H9 (cell line): ENCODE data around the gene ADAMTS6. TPM values are rescaled to one million over a fixed set of nuclear protein-coding genes. Genes with fewer than 3 reads are reported as not detected.

Experiments used
- DNase-seq: peaks from one replicate; pipeline ENCODE4 v3.0.0-alpha.2; 2017
- H2AFZ ChIP-seq: one replicate; pipeline ENCODE4 v1.6.1; 2013; ENCODE audit warnings: mild to moderate bottlenecking, low read length, control low read depth, moderate library complexity
- H2AK5ac ChIP-seq: 2 replicates; pipeline ENCODE4 v1.6.1; 2013; ENCODE audit warnings: low read length, control low read depth, mixed read lengths; ENCODE audit not compliant: insufficient read length
- H2BK120ac ChIP-seq: one replicate; pipeline ENCODE4 v1.6.1; 2013; ENCODE audit warnings: low read depth, mild to moderate bottlenecking, low read length, control low read depth, inconsistent platforms; ENCODE audit not compliant: poor library complexity, severe bottlenecking
- H2BK12ac ChIP-seq: 2 replicates; pipeline ENCODE4 v1.6.1; 2013; ENCODE audit warnings: low read length, control low read depth, mixed read lengths, low read depth; ENCODE audit not compliant: insufficient read length
- H2BK15ac ChIP-seq: 2 replicates; pipeline ENCODE4 v1.6.1; 2013; ENCODE audit warnings: low read depth, low read length, control low read depth
- H2BK20ac ChIP-seq: one replicate; pipeline ENCODE4 v1.6.1; 2013; ENCODE audit warnings: low read depth, mild to moderate bottlenecking, low read length, control low read depth, inconsistent platforms; ENCODE audit not compliant: poor library complexity, severe bottlenecking
- H2BK5ac ChIP-seq: 2 replicates; pipeline ENCODE4 v1.6.1; 2013; ENCODE audit warnings: low read length, control low read depth, mixed read lengths; ENCODE audit not compliant: insufficient read length
- H3K14ac ChIP-seq: 2 replicates; pipeline ENCODE4 v1.6.1; 2013; ENCODE audit warnings: low read length, control low read depth; ENCODE audit not compliant: insufficient read depth
- H3K18ac ChIP-seq: 2 replicates; pipeline ENCODE4 v1.6.1; 2013; ENCODE audit warnings: low read depth, mild to moderate bottlenecking, mixed read lengths, low read length, control low read depth; ENCODE audit not compliant: insufficient read length
- H3K23ac ChIP-seq: 2 replicates; pipeline ENCODE4 v1.6.1; 2013; ENCODE audit warnings: low read length, control low read depth, mixed read lengths, low read depth; ENCODE audit not compliant: insufficient read length
- H3K23me2 ChIP-seq: 2 replicates; pipeline ENCODE4 v1.6.1; 2013; ENCODE audit warnings: low read depth, mild to moderate bottlenecking, mixed read lengths, low read length, control low read depth; ENCODE audit not compliant: insufficient read length, poor library complexity, severe bottlenecking
- H3K27ac ChIP-seq: 2 replicates; pipeline ENCODE4 v1.5.1; 2013; ENCODE audit warnings: low read length, control low read depth, mixed read lengths, low read depth; ENCODE audit not compliant: insufficient read length
- H3K27me3 ChIP-seq: 2 replicates; pipeline ENCODE4 v1.6.1; 2013; ENCODE audit warnings: low read length, control low read depth, inconsistent platforms; ENCODE audit not compliant: insufficient read depth
- H3K4ac ChIP-seq: 2 replicates; pipeline ENCODE4 v1.6.1; 2013; ENCODE audit warnings: low read depth, mild to moderate bottlenecking, control low read depth, inconsistent platforms, low read length, moderate library complexity
- H3K4me1 ChIP-seq: 2 replicates; pipeline ENCODE4 v1.6.1; 2013; ENCODE audit warnings: low read length, control low read depth, inconsistent platforms; ENCODE audit not compliant: insufficient read depth
- H3K4me2 ChIP-seq: 2 replicates; pipeline ENCODE4 v1.6.1; 2013; ENCODE audit warnings: low read length, control low read depth, mixed read lengths; ENCODE audit not compliant: insufficient read length, insufficient read depth
- H3K56ac ChIP-seq: 2 replicates; pipeline ENCODE4 v1.6.1; 2013; ENCODE audit warnings: low read depth, mild to moderate bottlenecking, mixed read lengths, low read length, control low read depth; ENCODE audit not compliant: insufficient read length
- H3K79me1 ChIP-seq: 2 replicates; pipeline ENCODE4 v1.6.1; 2013; ENCODE audit warnings: low read depth, mild to moderate bottlenecking, moderate library complexity, low read length, control low read depth, inconsistent platforms; ENCODE audit not compliant: insufficient read depth, poor library complexity, severe bottlenecking
- H3K79me2 ChIP-seq: 2 replicates; pipeline ENCODE4 v1.6.1; 2013; ENCODE audit warnings: low read length, control low read depth, inconsistent platforms; ENCODE audit not compliant: insufficient read depth
- H3K9ac ChIP-seq: 2 replicates; pipeline ENCODE4 v1.6.1; 2013; ENCODE audit warnings: low read length, control low read depth, mixed read lengths; ENCODE audit not compliant: insufficient read length; ENCODE audit errors: extremely low read depth
- H3K9me3 ChIP-seq: one replicate; pipeline ENCODE4 v1.6.1; 2013; ENCODE audit warnings: low read depth, low read length, inconsistent platforms; ENCODE audit not compliant: control insufficient read depth
- H3T11ph ChIP-seq: one replicate; pipeline ENCODE4 v1.6.1; 2013; ENCODE audit warnings: mild to moderate bottlenecking, low read length, control low read depth, inconsistent platforms
- H4K20me1 ChIP-seq: one replicate; pipeline ENCODE4 v1.6.1; 2013; ENCODE audit not compliant: control insufficient read depth, insufficient read length, insufficient read depth
- H4K5ac ChIP-seq: 2 replicates; pipeline ENCODE4 v1.6.1; 2013; ENCODE audit warnings: low read depth, mild to moderate bottlenecking, mixed read lengths, low read length, control low read depth; ENCODE audit not compliant: insufficient read length
- H4K8ac ChIP-seq: replicated peaks from 2 replicates; pipeline ENCODE4 v1.6.1; 2013; ENCODE audit warnings: low read length, control low read depth, mixed read lengths, low read depth; ENCODE audit not compliant: insufficient read length
- H4K91ac ChIP-seq: 2 replicates; pipeline ENCODE4 v1.6.1; 2013; ENCODE audit warnings: low read depth, mild to moderate bottlenecking, moderate library complexity, mixed read lengths, low read length, control low read depth; ENCODE audit not compliant: insufficient read length
- H3K27ac Mint-ChIP-seq, 3 experiments: 2 replicates in 2 of 3; 3 replicates in 1 of 3; pipeline ENCODE4 v1.8.0; 2020 to 2021; ENCODE audit warnings: mixed read lengths in 3 of 3, mild to moderate bottlenecking in 1 of 3, moderate library complexity in 1 of 3
- H3K27me3 Mint-ChIP-seq: 2 replicates; pipeline ENCODE4 v1.8.0; 2021; ENCODE audit warnings: low read depth, mild to moderate bottlenecking, moderate library complexity, mixed read lengths
- H3K36me3 Mint-ChIP-seq, 3 experiments: 2 replicates in 2 of 3; 3 replicates in 1 of 3; pipeline ENCODE4 v1.8.0; 2020 to 2021; ENCODE audit warnings: low read depth in 3 of 3, mixed read lengths in 3 of 3; ENCODE audit not compliant: insufficient read depth in 1 of 3
- H3K4me1 Mint-ChIP-seq, 2 experiments: 2 replicates each; pipeline ENCODE4 v1.8.0; 2020; ENCODE audit warnings: mixed read lengths in 2 of 2
- H3K4me3 Mint-ChIP-seq, 2 experiments: 2 replicates in 1 of 2; 3 replicates in 1 of 2; pipeline ENCODE4 v1.8.0; 2020 to 2021; ENCODE audit warnings: mild to moderate bottlenecking in 2 of 2, mixed read lengths in 2 of 2, moderate library complexity in 1 of 2
- H3K9me3 Mint-ChIP-seq, 2 experiments: 2 replicates in 1 of 2; 3 replicates in 1 of 2; pipeline ENCODE4 v1.8.0; 2020; ENCODE audit warnings: mild to moderate bottlenecking in 2 of 2, mixed read lengths in 2 of 2, moderate library complexity in 1 of 2
- WGBS: extraction: QIAGEN DNeasy Blood & Tissue Kit; methylation state at CpG from one replicate; pipeline ENCODE4 v1.1.7; 2013; ENCODE audit warnings: missing lambda C conversion rate, low lambda C conversion rate, mixed read lengths; ENCODE audit not compliant: insufficient read length; ENCODE audit errors: extremely low coverage; 5-methylcytosine and 5-hydroxymethylcytosine counted together
- total RNA-seq: library from RNA; stranded (reverse); gene quantifications from 2 replicates; pipeline ENCODE4 v1.2.1, GENCODE V29; 2021
- TF ChIP-seq, protein P1 (sequence below): fragments of 200-600 bp; sonication (generic); conservative IDR thresholded peaks from 3 replicates; pipeline ENCODE4 v1.8.0; 2021; ENCODE audit warnings: antibody characterized with exemption, mild to moderate bottlenecking

Gene ADAMTS6
- total RNA-seq, 1 experiment from 2014 or later, result 0.33 TPM

DNA sequence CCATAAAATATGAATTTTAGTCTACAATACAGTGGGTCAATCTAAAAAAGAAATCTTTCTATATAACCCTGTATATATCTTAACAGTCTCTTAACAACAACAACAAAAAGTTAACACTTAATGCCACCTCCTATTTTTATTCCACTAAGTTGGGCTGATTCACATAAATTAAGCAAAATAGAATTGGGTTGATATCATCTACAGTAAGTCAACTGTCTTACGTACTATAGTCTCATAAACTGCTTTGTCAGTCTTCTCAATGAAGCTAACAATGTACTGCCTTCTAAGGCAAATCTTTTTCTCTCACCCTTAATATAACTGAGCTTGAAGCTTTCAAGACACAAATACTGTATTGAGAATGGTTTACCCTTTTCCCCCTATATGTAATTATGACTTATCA lies 185.7 kb downstream of the ADAMTS6 start:
- no CpG with 5 or more reads among the region's 1 CpG for WGBS

More for the DNA sequence above, 185.7 kb downstream of the ADAMTS6 start:
- no peak overlapping the region for H3K18ac ChIP-seq
- no peak overlapping the region for H3K9ac ChIP-seq
- Mint-ChIP-seq H3K4me3 (no peak overlapping the region), H3K36me3 (no peaks in the 10 kb centered on the region), H3K27ac (no peak overlapping the region), H3K9me3 (no peaks in the 10 kb centered on the region), H3K27me3 (no peaks in the 10 kb centered on the region), H3K4me1 (no peaks in the 10 kb centered on the region)
- H2BK12ac ChIP-seq, result no peak overlapping the region
- H3K23ac ChIP-seq, result no peak overlapping the region
- H3K4me2 ChIP-seq, result no peak overlapping the region
- no peaks in the 10 kb centered on the region for H3K27me3 ChIP-seq
- no peak overlapping the region for H2BK15ac ChIP-seq
- no peaks in the 10 kb centered on the region for H3K4me1 ChIP-seq
- no peaks in the 10 kb centered on the region for H4K20me1 ChIP-seq
- H3K23me2 ChIP-seq, result no peaks in the 10 kb centered on the region
- H2AK5ac ChIP-seq, result no peak overlapping the region
- H3T11ph ChIP-seq, result no peak overlapping the region
- no peaks in the 10 kb centered on the region for H3K79me2 ChIP-seq
- H4K8ac ChIP-seq, result no peak overlapping the region
- no peaks in the 10 kb centered on the region for H3K79me1 ChIP-seq
- no peak overlapping the region for H2BK5ac ChIP-seq
- H2BK20ac ChIP-seq, result no peak overlapping the region
- DNase-seq, result no peak
- no peak overlapping the region for H3K14ac ChIP-seq
- no peak overlapping the region for H3K27ac ChIP-seq
- H3K56ac ChIP-seq, result no peak overlapping the region
- H2AFZ ChIP-seq, result no peak overlapping the region
- no peaks in the 10 kb centered on the region for H3K9me3 ChIP-seq
- no peak overlapping the region for H3K4ac ChIP-seq
- H4K5ac ChIP-seq, result no peak overlapping the region
- H2BK120ac ChIP-seq, result no peak overlapping the region
- no peak overlapping the region for H4K91ac ChIP-seq
- TF ChIP-seq, protein P1, sequence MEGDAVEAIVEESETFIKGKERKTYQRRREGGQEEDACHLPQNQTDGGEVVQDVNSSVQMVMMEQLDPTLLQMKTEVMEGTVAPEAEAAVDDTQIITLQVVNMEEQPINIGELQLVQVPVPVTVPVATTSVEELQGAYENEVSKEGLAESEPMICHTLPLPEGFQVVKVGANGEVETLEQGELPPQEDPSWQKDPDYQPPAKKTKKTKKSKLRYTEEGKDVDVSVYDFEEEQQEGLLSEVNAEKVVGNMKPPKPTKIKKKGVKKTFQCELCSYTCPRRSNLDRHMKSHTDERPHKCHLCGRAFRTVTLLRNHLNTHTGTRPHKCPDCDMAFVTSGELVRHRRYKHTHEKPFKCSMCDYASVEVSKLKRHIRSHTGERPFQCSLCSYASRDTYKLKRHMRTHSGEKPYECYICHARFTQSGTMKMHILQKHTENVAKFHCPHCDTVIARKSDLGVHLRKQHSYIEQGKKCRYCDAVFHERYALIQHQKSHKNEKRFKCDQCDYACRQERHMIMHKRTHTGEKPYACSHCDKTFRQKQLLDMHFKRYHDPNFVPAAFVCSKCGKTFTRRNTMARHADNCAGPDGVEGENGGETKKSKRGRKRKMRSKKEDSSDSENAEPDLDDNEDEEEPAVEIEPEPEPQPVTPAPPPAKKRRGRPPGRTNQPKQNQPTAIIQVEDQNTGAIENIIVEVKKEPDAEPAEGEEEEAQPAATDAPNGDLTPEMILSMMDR, result no peak
